HG02885 (cell line): ENCODE measurements around the gene TEX11.
"Not testable (repeated sequence)": the region's sequence is repeated elsewhere in the genome, so short reads cannot be mapped to it uniquely, and the experiment has no call there.

Experiments used
- ATAC-seq: cut with Tn5 transposase; IDR thresholded peaks from one replicate; pipeline ENCODE4 v1.9.1; 2021; ENCODE audit warnings: mild to moderate bottlenecking; ENCODE audit not compliant: unreplicated experiment, poor library complexity

Gene TEX11

GRCh38 chrX:70618467-70618866 lies 290.0 kb downstream of the TEX11 start:
- ATAC-seq = no peak

- ATAC-seq = no peak
Measured at GRCh38 chrX:70613295-70613694, 295.2 kb downstream of the TEX11 start.

- ATAC-seq = no peak
Measured at GRCh38 chrX:70605352-70605751, 303.2 kb downstream of the TEX11 start.

GRCh38 chrX:70592091-70592490 lies 316.4 kb downstream of the TEX11 start:
- no peak for ATAC-seq

- not testable (repeated sequence) for ATAC-seq
Measured at GRCh38 chrX:70587158-70587557, 321.4 kb downstream of the TEX11 start.

GRCh38 chrX:70577442-70577841 lies 331.1 kb downstream of the TEX11 start:
- ATAC-seq = no peak

- ATAC-seq = not testable (repeated sequence)
Measured at GRCh38 chrX:70569922-70570576, 338.5 kb downstream of the TEX11 start.

GRCh38 chrX:70554948-70555347 lies 353.6 kb downstream of the TEX11 start:
- ATAC-seq = no peak

GRCh38 chrX:70554523-70554922 lies 354.0 kb downstream of the TEX11 start:
- ATAC-seq = no peak

- no peak for ATAC-seq
Measured at GRCh38 chrX:70554081-70554480, 354.4 kb downstream of the TEX11 start.

- ATAC-seq = no peak
Measured at GRCh38 chrX:70553516-70553915, 355.0 kb downstream of the TEX11 start.

GRCh38 chrX:70552130-70552704 lies 356.3 kb downstream of the TEX11 start:
- ATAC-seq = no peak

- no peak for ATAC-seq
Measured at GRCh38 chrX:70549429-70549828, 359.1 kb downstream of the TEX11 start.

GRCh38 chrX:70535198-70535597 lies 373.3 kb downstream of the TEX11 start:
- no peak for ATAC-seq

GRCh38 chrX:70527610-70528345 lies 380.7 kb downstream of the TEX11 start:
- ATAC-seq = no peak

- no peak for ATAC-seq
Measured at GRCh38 chrX:70527053-70527452, 381.5 kb downstream of the TEX11 start.

- ATAC-seq = no peak
Measured at GRCh38 chrX:70525733-70526132, 382.8 kb downstream of the TEX11 start.

GRCh38 chrX:70515692-70516091 lies 392.8 kb downstream of the TEX11 start:
- ATAC-seq = not testable (repeated sequence)

GRCh38 chrX:70515270-70515669 lies 393.2 kb downstream of the TEX11 start:
- ATAC-seq = not testable (repeated sequence)

- ATAC-seq = no peak
Measured at GRCh38 chrX:70509078-70509477, 399.4 kb downstream of the TEX11 start.

- no peak for ATAC-seq
Measured at GRCh38 chrX:70508296-70508911, 400.1 kb downstream of the TEX11 start.
